Measurements from ENCODE around the gene ZDHHC23. TPM values are rescaled to one million over a fixed set of nuclear protein-coding genes. Genes with fewer than 3 reads are reported as not detected.
A peak's percentile ranks its signal among the peaks of the same experiment; 100 is the strongest.

ZDHHC23 gene, protein sequence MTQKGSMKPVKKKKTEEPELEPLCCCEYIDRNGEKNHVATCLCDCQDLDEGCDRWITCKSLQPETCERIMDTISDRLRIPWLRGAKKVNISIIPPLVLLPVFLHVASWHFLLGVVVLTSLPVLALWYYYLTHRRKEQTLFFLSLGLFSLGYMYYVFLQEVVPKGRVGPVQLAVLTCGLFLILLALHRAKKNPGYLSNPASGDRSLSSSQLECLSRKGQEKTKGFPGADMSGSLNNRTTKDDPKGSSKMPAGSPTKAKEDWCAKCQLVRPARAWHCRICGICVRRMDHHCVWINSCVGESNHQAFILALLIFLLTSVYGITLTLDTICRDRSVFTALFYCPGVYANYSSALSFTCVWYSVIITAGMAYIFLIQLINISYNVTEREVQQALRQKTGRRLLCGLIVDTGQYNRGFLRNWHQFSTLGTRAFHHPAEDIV
- total RNA-seq: under 1 TPM; 0.52 to 0.70 TPM

DNA sequence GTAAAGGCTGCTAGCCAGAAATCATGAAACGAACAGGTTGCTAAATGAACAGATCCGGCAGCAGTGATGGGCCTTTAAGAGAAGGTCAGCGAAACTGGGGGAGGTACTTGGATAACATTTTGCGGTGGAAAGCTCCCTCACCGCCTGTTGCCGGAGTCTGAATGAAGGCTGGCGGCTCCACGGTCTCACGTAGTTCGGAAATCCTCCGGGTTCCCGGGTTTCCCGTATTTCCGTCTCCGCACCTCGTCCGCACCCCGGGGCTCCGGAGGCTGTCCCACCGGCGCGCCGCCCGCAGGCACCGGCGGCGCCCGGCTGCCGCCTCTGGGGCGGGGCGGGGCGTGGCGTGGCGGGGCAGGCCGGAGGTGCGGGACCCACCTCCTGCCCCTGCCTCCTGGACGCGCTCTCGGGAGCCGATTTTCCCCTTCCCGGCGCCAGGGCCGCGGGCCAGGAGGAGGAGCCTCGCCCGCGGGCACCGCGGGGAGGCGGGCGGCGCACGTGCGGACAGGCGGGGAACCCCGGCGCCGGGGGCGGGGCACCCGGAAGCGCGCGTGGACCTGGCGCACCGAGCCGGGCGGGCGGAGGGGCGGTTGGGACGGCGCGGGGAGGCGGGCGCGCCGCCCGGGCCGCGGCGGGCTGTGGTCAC is at the start of gene ZDHHC23:
Gene ZDHHC23 (plus strand): TSS at position 642 of the 643 bp plus-strand sequence. CDS start 790 bp downstream, outside the sequence.
- Mint-ChIP-seq H3K4me3 (peak within 1 kb of the TSS; percentile 82), H3K27ac (peak within 1 kb of the TSS in 1 of 2 donors; percentile 19), H3K27me3 (peaks cover 24 to 39% of the 10 kb centered on the region in 2 donors), H3K36me3 (no peaks in the 10 kb centered on the region), H3K9me3 (no peaks in the 10 kb centered on the region), H3K4me1 (ENCODE audit: low read depth in 2 of 2) (peaks cover 0 to 5% of the 10 kb centered on the region in 2 donors)
- DNase-seq (ENCODE audit: low spot score): peak; percentile 75
- ATAC-seq: peak; percentile 87 to 91

DNA sequence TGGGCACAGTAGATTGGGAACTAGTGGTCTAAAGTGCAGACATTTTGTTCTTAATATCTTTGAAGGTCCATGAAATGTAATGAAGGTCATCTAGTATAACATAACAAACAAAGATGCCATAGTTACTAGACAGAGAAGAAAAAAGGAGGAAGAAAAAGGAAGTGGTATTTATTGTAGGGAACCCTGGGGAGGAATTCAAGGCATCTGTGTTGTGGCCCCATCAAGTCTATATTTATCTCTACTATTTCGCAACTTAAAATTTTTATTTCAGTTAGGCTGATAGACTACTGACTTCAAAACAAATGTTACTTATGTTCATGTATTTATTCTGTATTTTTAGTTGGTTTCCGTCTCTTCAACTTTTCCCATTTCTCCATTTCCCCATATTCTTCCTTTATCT is 48.9 kb upstream of the ZDHHC23 start:
- no peak overlapping the region for H3K4me3 Mint-ChIP-seq
- ATAC-seq (no peak), DNase-seq (ENCODE audit: low spot score) (no peak)
- H3K27me3 Mint-ChIP-seq: peaks cover 8 to 20% of the 10 kb centered on the region in 2 donors
- H3K27ac Mint-ChIP-seq: no peak overlapping the region
- H3K4me1 Mint-ChIP-seq (ENCODE audit: low read depth in 2 of 2): no peaks in the 10 kb centered on the region
- H3K9me3 Mint-ChIP-seq: no peaks in the 10 kb centered on the region
- H3K36me3 Mint-ChIP-seq: no peaks in the 10 kb centered on the region

DNA sequence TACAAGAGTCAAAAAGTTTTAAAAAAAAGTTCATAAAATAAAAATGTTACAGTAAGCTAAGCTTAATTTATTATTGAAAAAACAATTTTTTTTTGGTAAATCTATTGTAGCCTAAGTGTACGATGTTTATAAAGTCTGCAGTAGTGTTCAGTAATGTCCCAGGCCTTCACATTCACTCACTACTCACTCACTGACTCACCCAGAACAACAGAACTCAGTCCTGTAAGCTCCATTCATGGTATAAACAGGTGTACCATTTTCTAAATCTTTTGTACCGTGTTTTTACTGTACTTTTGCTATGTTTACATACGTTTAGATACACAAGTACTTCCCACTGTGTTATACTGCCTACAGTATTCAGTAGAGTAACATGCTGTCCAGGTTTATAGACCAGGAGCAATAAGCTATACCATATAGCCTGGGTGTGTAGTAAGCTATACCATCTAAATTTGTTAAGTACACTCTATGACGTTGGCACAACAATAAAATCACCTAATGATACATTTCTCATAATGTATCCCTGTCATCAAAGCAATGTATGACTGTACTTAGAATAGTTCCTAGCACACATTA is 41.2 kb upstream of the ZDHHC23 start:
- ATAC-seq (no peak), DNase-seq (ENCODE audit: low spot score) (no peak)
- Mint-ChIP-seq H3K36me3 (no peaks in the 10 kb centered on the region), H3K27ac (no peak overlapping the region), H3K4me3 (no peak overlapping the region), H3K9me3 (no peaks in the 10 kb centered on the region), H3K27me3 (peaks cover 4 to 20% of the 10 kb centered on the region in 2 donors), H3K4me1 (ENCODE audit: low read depth in 2 of 2) (no peaks in the 10 kb centered on the region)

DNA sequence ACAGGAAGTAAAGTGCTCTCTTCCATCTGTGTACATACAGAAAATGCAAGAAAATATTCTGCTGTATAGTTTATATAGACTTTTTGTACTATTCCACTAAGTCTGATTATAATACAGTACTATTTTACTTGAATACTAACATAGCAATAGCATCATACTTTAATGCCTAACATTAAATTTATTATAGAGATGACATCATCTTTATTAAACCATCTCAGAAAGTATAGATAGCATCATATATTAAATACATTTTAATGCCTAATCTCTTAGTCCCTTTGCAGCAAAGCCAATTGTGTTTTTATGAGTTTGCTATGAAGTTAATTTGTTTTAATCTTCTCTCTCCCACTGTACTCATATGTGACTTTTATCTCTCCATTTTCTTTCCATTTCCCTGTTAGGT is 39.7 kb upstream of the ZDHHC23 start:
- DNase-seq (ENCODE audit: low spot score): no peak
- Mint-ChIP-seq H3K36me3 (no peaks in the 10 kb centered on the region), H3K4me1 (ENCODE audit: low read depth in 2 of 2) (peaks cover 6 to 7% of the 10 kb centered on the region in 2 donors), H3K27ac (no peak overlapping the region), H3K4me3 (no peak overlapping the region), H3K27me3 (peaks cover 4 to 18% of the 10 kb centered on the region in 2 donors), H3K9me3 (no peaks in the 10 kb centered on the region)
- no peak for ATAC-seq

DNA sequence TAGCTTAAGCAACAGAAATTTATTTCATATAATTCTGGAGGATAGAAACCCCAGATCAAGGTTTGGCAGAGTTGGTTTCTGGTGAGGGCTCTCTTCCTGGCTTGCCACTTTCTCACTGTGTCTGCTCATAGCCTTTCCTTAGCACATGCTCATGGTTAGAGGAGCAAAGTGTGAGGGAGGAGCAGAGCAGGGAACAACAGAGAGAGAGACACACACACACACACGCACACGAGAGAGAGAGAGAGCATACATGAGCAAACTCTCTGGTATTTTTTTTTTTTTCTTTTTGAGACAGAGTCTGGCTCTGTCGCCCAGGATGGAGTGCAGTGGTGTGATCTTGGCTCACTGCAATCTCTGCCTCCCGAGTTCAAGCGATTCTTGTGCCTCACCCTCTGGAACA is 36.8 kb upstream of the ZDHHC23 start:
- Mint-ChIP-seq H3K4me3 (no peak overlapping the region), H3K27ac (no peak overlapping the region), H3K9me3 (no peaks in the 10 kb centered on the region), H3K4me1 (ENCODE audit: low read depth in 2 of 2) (peaks cover 6 to 7% of the 10 kb centered on the region in 2 donors), H3K36me3 (no peaks in the 10 kb centered on the region), H3K27me3 (peaks cover 0 to 6% of the 10 kb centered on the region in 2 donors)
- no peak for DNase-seq (ENCODE audit: low spot score)
- no peak for ATAC-seq

DNA sequence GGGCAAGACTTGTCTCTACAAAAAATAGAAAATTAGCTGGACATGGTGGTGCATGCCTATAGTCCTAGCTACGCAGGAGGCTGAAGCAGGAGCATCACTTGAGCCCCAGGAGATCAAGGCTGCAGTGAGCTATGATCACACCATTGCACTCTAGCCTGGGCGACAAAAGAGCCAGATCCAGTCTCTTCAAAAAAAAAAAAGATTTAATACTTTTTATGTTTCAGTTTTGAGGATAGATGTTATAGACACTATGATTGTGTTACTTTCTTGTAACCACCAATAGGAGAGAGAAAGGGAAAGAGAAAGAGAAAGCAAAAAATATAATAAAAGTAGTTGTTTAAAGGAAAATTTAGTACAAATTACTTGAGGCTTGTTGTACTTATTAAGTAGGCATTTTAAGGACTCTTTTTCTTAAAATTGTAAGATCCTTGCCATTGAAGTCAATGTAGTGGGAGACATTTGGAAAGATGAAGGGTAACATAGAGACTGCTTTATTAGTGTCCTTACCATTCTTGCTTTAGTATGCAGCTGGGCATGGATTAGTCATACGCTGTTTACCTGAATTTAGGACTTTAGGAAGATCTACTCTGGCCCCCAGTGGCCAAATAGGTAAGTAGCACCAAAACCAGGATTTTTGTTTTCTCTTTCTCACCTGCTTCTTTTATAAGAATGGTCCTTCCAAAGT is 35.1 kb upstream of the ZDHHC23 start:
- Mint-ChIP-seq H3K36me3 (no peaks in the 10 kb centered on the region), H3K4me3 (peak overlapping the region; percentile 74), H3K27ac (peak overlapping the region; percentile 26 to 41), H3K27me3 (peaks cover 0 to 6% of the 10 kb centered on the region in 2 donors), H3K9me3 (no peaks in the 10 kb centered on the region), H3K4me1 (ENCODE audit: low read depth in 2 of 2) (peaks cover 6 to 7% of the 10 kb centered on the region in 2 donors)
- ATAC-seq (peak; percentile 73 to 78), DNase-seq (ENCODE audit: low spot score) (no peak)

DNA sequence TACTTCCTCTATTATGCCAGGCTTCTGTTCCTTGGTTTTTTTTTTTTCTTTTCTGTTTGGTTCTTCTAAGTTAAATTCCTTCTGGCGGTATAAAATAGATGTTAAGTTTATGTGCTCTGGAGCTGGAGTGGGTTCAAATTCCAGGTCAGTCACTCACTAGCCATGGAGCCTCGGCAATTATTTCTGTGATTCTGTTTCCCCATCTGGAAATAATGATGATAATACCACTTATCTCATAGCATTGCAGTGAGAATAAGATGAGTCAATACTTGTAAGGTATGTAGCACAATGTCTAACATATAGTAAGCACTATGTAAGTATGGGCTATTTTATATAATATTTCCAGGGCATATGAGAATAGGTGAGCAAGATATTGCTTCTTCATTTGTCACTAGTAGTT is 33.2 kb upstream of the ZDHHC23 start:
- no peak overlapping the region for H3K27ac Mint-ChIP-seq
- H3K9me3 Mint-ChIP-seq: no peaks in the 10 kb centered on the region
- no peak overlapping the region for H3K4me3 Mint-ChIP-seq
- no peak for DNase-seq (ENCODE audit: low spot score)
- no peaks in the 10 kb centered on the region for H3K36me3 Mint-ChIP-seq
- ATAC-seq: no peak
- H3K27me3 Mint-ChIP-seq: no peaks in the 10 kb centered on the region
- H3K4me1 Mint-ChIP-seq (ENCODE audit: low read depth in 2 of 2): peaks cover 6 to 7% of the 10 kb centered on the region in 2 donors

DNA sequence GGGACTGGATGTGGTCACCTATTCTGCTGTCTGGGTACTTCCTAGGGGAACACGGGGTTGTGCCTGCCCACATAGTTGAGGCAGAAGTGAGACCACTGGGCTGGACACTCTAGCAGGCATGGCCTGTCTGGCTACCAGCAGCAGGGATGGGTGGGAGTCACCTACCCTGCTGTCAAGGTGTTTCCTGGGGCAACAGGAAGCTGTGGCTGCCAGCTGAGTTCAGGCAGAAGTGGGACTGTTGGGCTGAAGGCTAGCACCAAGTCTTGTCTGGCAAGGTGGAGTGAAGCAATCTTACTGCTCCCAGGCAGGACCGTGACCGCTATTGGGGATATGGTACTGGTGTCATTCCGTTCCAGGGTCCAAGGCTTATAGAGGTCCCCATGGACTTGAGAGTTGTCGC is 20.3 kb upstream of the ZDHHC23 start:
- Mint-ChIP-seq H3K4me3 (no peak overlapping the region), H3K9me3 (peaks cover 10% of the 10 kb centered on the region), H3K4me1 (ENCODE audit: low read depth in 2 of 2) (no peaks in the 10 kb centered on the region), H3K27ac (no peak overlapping the region), H3K36me3 (peaks cover 24% of the 10 kb centered on the region), H3K27me3 (peaks cover 24 to 44% of the 10 kb centered on the region in 2 donors)
- ATAC-seq: no peak
- no peak for DNase-seq (ENCODE audit: low spot score)

DNA sequence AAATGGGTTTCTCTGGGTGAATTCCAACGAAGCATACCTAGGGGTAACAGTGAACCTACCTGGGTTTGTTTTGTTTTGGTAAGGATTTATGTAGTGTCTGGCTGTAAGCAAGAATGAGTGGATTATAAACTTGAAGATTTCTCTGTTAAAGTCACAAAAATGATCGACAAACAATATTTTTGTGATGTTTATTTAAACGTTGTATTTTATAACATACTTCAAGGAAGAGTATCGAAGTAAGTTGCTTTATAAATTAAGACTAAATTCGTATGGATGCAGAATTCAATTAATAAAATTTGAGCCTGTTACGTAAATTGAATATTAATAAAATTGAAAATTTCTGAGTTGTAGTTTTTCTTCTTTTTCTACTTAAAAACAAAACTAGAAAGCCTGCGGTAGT is 982 bp upstream of the ZDHHC23 start:
- peaks cover 28 to 45% of the 10 kb centered on the region in 2 donors for H3K27me3 Mint-ChIP-seq
- ATAC-seq (no peak), DNase-seq (ENCODE audit: low spot score) (no peak)
- peak overlapping the region; percentile 82 for H3K4me3 Mint-ChIP-seq
- no peaks in the 10 kb centered on the region for H3K9me3 Mint-ChIP-seq
- no peaks in the 10 kb centered on the region for H3K36me3 Mint-ChIP-seq
- H3K27ac Mint-ChIP-seq: peak overlapping the region in 1 of 2 donors; percentile 19
- peaks cover 0 to 5% of the 10 kb centered on the region in 2 donors for H3K4me1 Mint-ChIP-seq (ENCODE audit: low read depth in 2 of 2)

DNA sequence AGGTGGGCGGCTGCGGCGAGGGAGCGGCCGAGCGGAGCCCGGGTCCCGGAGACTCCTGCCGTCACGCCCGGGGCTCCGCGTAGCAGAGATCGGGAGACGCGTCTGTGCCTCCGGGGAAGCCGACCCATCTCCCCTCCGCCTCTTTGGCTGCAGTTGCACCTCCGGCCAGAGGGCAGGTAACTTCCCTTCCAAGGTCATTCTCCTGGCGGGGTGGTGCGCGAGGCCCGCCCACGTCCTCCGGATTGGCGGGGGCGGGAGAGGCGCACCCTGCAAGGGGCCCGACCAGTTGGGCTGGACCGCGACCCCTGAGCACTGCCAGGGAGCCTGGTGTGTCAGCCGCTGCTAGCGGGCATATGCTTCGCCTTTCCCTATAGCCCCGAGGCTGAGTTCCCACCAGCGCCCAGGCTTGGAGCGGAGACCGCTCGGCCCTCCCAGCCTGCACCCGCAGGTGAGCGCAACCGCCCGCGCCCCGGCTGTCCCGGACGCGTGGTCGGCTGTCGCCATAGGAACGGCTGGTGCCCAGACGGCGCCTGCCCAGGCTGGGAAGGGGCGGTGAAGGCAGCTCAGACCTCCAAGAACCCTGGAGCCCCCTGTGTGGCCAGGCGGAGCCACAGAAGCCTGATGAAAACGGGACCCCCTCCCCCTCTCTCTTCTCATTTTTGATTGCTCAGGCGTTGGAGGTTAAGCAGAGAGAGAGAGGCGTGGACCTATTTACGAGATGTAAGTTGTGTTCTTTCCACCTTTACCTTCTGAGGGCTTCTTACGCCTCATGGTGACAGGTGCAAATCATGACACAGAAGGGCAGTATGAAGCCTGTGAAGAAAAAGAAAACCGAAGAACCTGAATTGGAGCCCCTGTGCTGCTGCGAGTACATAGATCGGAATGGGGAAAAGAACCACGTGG is 453 bp downstream of the ZDHHC23 start:
- no peaks in the 10 kb centered on the region for H3K9me3 Mint-ChIP-seq
- no peak overlapping the region for H3K27ac Mint-ChIP-seq
- peaks cover 24 to 32% of the 10 kb centered on the region in 2 donors for H3K27me3 Mint-ChIP-seq
- ATAC-seq (peak; percentile 36 to 48), DNase-seq (ENCODE audit: low spot score) (no peak)
- H3K4me3 Mint-ChIP-seq: peak overlapping the region; percentile 42
- no peaks in the 10 kb centered on the region for H3K36me3 Mint-ChIP-seq
- H3K4me1 Mint-ChIP-seq (ENCODE audit: low read depth in 2 of 2): peaks cover 0 to 5% of the 10 kb centered on the region in 2 donors

DNA sequence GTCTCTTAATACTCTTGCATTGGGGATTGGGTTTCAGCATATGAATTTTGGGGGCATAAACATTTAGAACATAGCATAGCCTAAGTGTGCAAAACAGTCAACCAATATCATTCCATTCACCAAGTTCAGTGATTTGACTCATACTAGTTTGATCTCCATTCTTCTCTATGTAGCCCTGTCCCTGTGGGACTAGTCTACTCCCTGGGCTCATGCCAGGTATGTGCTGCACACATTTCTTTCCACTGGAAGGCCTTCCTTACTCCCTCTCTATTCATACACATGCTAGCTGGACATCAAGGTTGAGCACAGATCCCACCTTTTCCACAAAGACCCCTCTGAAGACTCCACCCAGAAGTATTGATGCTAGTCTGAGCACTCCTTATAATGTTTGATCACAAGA is 5.1 kb downstream of the ZDHHC23 start:
- Mint-ChIP-seq H3K36me3 (no peaks in the 10 kb centered on the region), H3K9me3 (no peaks in the 10 kb centered on the region), H3K4me1 (ENCODE audit: low read depth in 2 of 2) (peaks cover 0 to 9% of the 10 kb centered on the region in 2 donors), H3K4me3 (no peak overlapping the region), H3K27ac (no peak overlapping the region), H3K27me3 (peaks cover 15 to 17% of the 10 kb centered on the region in 2 donors)
- no peak for DNase-seq (ENCODE audit: low spot score)
- no peak for ATAC-seq

DNA sequence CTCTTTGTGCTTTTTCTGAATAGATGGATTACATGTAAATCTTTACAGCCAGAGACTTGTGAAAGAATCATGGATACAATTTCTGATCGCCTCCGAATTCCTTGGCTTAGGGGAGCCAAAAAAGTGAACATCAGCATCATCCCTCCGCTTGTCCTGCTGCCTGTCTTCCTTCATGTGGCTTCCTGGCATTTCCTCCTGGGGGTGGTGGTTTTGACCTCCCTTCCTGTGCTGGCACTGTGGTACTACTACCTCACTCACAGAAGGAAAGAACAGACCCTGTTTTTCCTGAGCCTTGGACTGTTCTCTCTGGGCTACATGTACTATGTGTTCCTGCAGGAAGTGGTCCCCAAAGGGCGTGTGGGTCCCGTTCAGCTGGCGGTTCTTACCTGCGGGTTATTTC is 5.9 kb downstream of the ZDHHC23 start:
- ATAC-seq (no peak), DNase-seq (ENCODE audit: low spot score) (no peak)
- Mint-ChIP-seq H3K27me3 (peaks cover 14 to 15% of the 10 kb centered on the region in 2 donors), H3K4me1 (ENCODE audit: low read depth in 2 of 2) (peaks cover 0 to 8% of the 10 kb centered on the region in 2 donors), H3K9me3 (no peaks in the 10 kb centered on the region), H3K36me3 (no peaks in the 10 kb centered on the region), H3K4me3 (no peak overlapping the region), H3K27ac (no peak overlapping the region)
